ENCODE measurements around the gene ABR. TPM values are rescaled to one million over a fixed set of nuclear protein-coding genes. Genes with fewer than 3 reads are reported as not detected.

ABR gene
- total RNA-seq, 2 donors from 2014 or later = 243 to 326 TPM

- intact Hi-C loops (cut with DNase I) = no loop called here
Measured at GRCh38 chr17:962166-962565, 217.6 kb downstream of the ABR start.

DNA sequence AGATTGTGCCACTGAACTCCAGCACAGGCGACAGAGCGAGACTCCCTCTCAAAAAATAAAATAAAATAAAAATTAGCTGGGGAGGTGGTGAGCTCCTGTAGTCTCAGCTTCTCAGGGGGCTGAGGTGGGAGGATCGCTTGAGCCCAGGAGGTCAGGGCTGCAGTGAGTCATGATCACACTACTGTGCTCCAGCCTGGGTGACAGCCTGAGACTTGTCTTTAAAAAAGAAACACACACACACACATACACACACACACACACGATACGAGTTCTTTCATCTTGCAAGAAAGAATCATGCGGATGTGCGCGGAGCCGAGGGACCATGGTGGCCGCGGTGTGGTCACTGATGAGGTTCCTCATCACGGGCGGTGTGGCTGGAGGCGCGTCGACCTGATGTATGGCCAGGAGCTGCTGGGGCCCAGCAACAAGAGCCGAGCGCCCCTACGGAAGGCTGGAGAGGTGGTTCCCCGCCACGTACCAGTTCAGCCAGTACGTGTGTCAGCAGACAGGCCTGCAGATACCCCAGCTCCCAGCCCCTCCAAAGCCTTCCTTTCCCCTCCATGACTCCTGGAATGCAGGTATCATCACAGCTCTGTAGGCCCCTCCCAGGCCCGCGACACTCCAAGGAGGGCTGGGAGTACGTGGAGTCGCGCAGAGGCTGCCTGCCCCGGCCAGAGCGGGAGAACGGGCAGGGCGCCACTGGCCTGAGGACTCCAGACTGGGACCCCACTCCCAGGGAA is 220.9 kb downstream of the ABR start:
- Histone ChIP-seq H3K27me3 (no peaks in the 10 kb centered on the region), H3K36me3 (no peaks in the 10 kb centered on the region), H3K4me1 (no peaks in the 10 kb centered on the region), H3K9ac (ENCODE audit: low read depth in 2 of 2, low read length in 2 of 2) (no peak overlapping the region), H3K9me3 (no peaks in the 10 kb centered on the region), H3K4me3 (no peak overlapping the region), H3K27ac (no peak overlapping the region)
- TF ChIP-seq CTCF (IDR thresholded peaks at IDR 0.05) = no peak
- DNase-seq = no peak
- intact Hi-C loops (cut with DNase I) = no loop called here

More at GRCh38 chr17:962166-962565, 217.6 kb downstream of the ABR start:
- no peaks in the 10 kb centered on the region for H3K9me3 ChIP-seq
- no peaks in the 10 kb centered on the region for H3K27me3 ChIP-seq
- H3K9ac ChIP-seq (ENCODE audit: low read depth in 2 of 2, low read length in 2 of 2) = no peak overlapping the region
- TF ChIP-seq CTCF (IDR thresholded peaks at IDR 0.05) = no peak
- no peaks in the 10 kb centered on the region for H3K4me1 ChIP-seq
- DNase-seq = no peak
- H3K4me3 ChIP-seq = no peak overlapping the region
- H3K27ac ChIP-seq = no peak overlapping the region
- H3K36me3 ChIP-seq = no peaks in the 10 kb centered on the region

DNA sequence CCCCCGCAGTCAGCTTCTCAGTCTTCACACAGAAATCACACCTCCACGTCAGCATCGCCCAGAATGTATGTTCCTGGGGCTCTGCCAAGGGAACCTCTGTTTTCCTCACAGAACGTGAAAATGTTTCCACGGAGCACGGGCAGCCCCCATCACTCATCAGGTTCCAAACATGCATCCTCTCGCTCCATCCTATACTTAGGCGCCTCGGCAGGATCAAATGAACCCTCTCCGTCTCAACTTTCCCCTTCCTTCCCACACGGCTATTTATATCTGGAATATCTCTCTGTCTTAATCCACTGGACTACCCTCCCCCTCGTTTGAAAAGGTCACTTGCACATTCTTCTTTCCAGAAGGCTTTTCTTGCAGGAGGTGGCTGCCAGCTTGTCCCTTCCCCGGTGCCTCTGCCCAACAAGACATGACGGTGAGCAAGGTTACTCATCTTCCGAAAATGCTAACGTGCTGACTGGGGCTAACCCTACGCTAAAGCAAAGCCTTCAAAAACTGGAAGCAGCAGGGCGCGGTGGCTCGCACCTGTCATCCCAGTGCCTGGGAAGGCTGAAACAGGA is 221.8 kb downstream of the ABR start:
- H3K27me3 ChIP-seq = no peaks in the 10 kb centered on the region
- no peaks in the 10 kb centered on the region for H3K9me3 ChIP-seq
- no peak overlapping the region for H3K4me3 ChIP-seq
- TF ChIP-seq CTCF (IDR thresholded peaks at IDR 0.05) = no peak
- no peak overlapping the region for H3K27ac ChIP-seq
- intact Hi-C loops (cut with DNase I) = no loop called here
- no peak for DNase-seq
- H3K36me3 ChIP-seq = no peaks in the 10 kb centered on the region
- no peaks in the 10 kb centered on the region for H3K4me1 ChIP-seq
- H3K9ac ChIP-seq (ENCODE audit: low read depth in 2 of 2, low read length in 2 of 2) = no peak overlapping the region

- no peaks in the 10 kb centered on the region for H3K36me3 ChIP-seq
- H3K27ac ChIP-seq = no peak overlapping the region
- no peaks in the 10 kb centered on the region for H3K9me3 ChIP-seq
- H3K4me1 ChIP-seq = no peaks in the 10 kb centered on the region
- no peak for DNase-seq
- H3K27me3 ChIP-seq = no peaks in the 10 kb centered on the region
- H3K9ac ChIP-seq (ENCODE audit: low read depth in 2 of 2, low read length in 2 of 2) = no peak overlapping the region
- TF ChIP-seq CTCF (IDR thresholded peaks at IDR 0.05) = no peak
- intact Hi-C loops (cut with DNase I) = no loop called here
- H3K4me3 ChIP-seq = no peak overlapping the region
Measured at GRCh38 chr17:956905-957304, 222.9 kb downstream of the ABR start.

- no peak for TF ChIP-seq CTCF (IDR thresholded peaks at IDR 0.05)
- Histone ChIP-seq H3K4me3 (no peak overlapping the region), H3K9me3 (no peaks in the 10 kb centered on the region), H3K9ac (ENCODE audit: low read depth in 2 of 2, low read length in 2 of 2) (no peak overlapping the region), H3K27me3 (no peaks in the 10 kb centered on the region), H3K4me1 (no peaks in the 10 kb centered on the region), H3K36me3 (no peaks in the 10 kb centered on the region), H3K27ac (no peak overlapping the region)
- DNase-seq = no peak
- intact Hi-C loops (cut with DNase I) = no loop called here
Measured at GRCh38 chr17:954431-955164, 225.2 kb downstream of the ABR start.

All from colonic mucosa (tissue), 4 donors.